GM13977 (cell line): Measurements from ENCODE around the gene CTBP2.

Experiments
- DNase-seq: peaks from one replicate; pipeline ENCODE4 v3.0.0; 2012; ENCODE audit warnings: low spot score
- CTCF ChIP-seq: IDR thresholded peaks from 2 replicates; pipeline ENCODE4 v1.5.1; 2012; ENCODE audit warnings: mild to moderate bottlenecking, control low read depth; ENCODE audit not compliant: insufficient read depth; ENCODE audit errors: extremely low read depth, missing control alignments
- in situ Hi-C: fragments of 300-500 bp; cut with MboI; formaldehyde crosslinking; loops from one replicate; pipeline ENCODE4 v1.12.0; 2022; ENCODE audit warnings: low sequenced_read_pairs, low pct_unique_long_range_greater_than_20kb, mixed read lengths, inconsistent platforms; ENCODE audit not compliant: unreplicated experiment

Gene CTBP2

GRCh38 chr10:125172694-125173093, 12.3 kb upstream of the CTBP2 start:
- TF ChIP-seq CTCF, result no peak
- DNase-seq, result no peak
- in situ Hi-C loops, result no loop called here

GRCh38 chr10:125171402-125172306, 11.3 kb upstream of the CTBP2 start:
- DNase-seq, result no peak
- no peak for TF ChIP-seq CTCF
- in situ Hi-C loops, result no loop called here

GRCh38 chr10:125169915-125170314, 9.6 kb upstream of the CTBP2 start:
- TF ChIP-seq CTCF, result no peak
- DNase-seq, result no peak
- in situ Hi-C loops, result no loop called here

GRCh38 chr10:125169279-125169678, 8.9 kb upstream of the CTBP2 start:
- in situ Hi-C loops, result no loop called here
- no peak for TF ChIP-seq CTCF
- DNase-seq, result no peak

GRCh38 chr10:125166658-125167057, 6.3 kb upstream of the CTBP2 start:
- TF ChIP-seq CTCF, result no peak
- no peak for DNase-seq
- in situ Hi-C loops, result no loop called here

GRCh38 chr10:125165584-125166573, 5.5 kb upstream of the CTBP2 start:
- in situ Hi-C loops, result no loop called here
- no peak for DNase-seq
- TF ChIP-seq CTCF, result no peak
